TTC549 (cell line): ENCODE measurements around the gene PAQR8.
"Not testable (repeated sequence)": the region's sequence is repeated elsewhere in the genome, so short reads cannot be mapped to it uniquely, and the experiment has no call there.

Source experiments
- FAIRE-seq: peaks from 2 replicates; lab custom pipeline; 2012; peaks lifted over from hg19 to GRCh38; lab: Jason Lieb, UNC

The PAQR8 gene

GRCh38 chr6:52377538-52378221 lies 15.7 kb downstream of the PAQR8 start:
- FAIRE-seq, result no peak

GRCh38 chr6:52381249-52381648 lies 19.3 kb downstream of the PAQR8 start:
- FAIRE-seq, result no peak

- no peak for FAIRE-seq
Observed at GRCh38 chr6:52384145-52384766, 22.3 kb downstream of the PAQR8 start.

GRCh38 chr6:52385074-52385473 lies 23.1 kb downstream of the PAQR8 start:
- no peak for FAIRE-seq

GRCh38 chr6:52388119-52388518 lies 26.2 kb downstream of the PAQR8 start:
- not testable (repeated sequence) for FAIRE-seq

- no peak for FAIRE-seq
Observed at GRCh38 chr6:52388790-52389189, 26.8 kb downstream of the PAQR8 start.

GRCh38 chr6:52389264-52389625 lies 27.3 kb downstream of the PAQR8 start:
- no peak for FAIRE-seq

GRCh38 chr6:52389626-52390360 lies 27.8 kb downstream of the PAQR8 start:
- no peak for FAIRE-seq

- FAIRE-seq, result no peak
Observed at GRCh38 chr6:52390361-52390727, 28.4 kb downstream of the PAQR8 start.

- FAIRE-seq, result no peak
Observed at GRCh38 chr6:52391599-52391998, 29.6 kb downstream of the PAQR8 start.

- no peak for FAIRE-seq
Observed at GRCh38 chr6:52392944-52393343, 31.0 kb downstream of the PAQR8 start.

- FAIRE-seq, result no peak
Observed at GRCh38 chr6:52393780-52394179, 31.8 kb downstream of the PAQR8 start.

- FAIRE-seq, result no peak
Observed at GRCh38 chr6:52394251-52394666, 32.3 kb downstream of the PAQR8 start.

GRCh38 chr6:52395969-52396368 lies 34.0 kb downstream of the PAQR8 start:
- FAIRE-seq, result no peak

GRCh38 chr6:52399511-52400312 lies 37.8 kb downstream of the PAQR8 start:
- no peak for FAIRE-seq

- no peak for FAIRE-seq
Observed at GRCh38 chr6:52400313-52401041, 38.5 kb downstream of the PAQR8 start.

- FAIRE-seq, result no peak
Observed at GRCh38 chr6:52403086-52403485, 41.1 kb downstream of the PAQR8 start.

- no peak for FAIRE-seq
Observed at GRCh38 chr6:52403627-52404026, 41.7 kb downstream of the PAQR8 start.

GRCh38 chr6:52405243-52405642 lies 43.3 kb downstream of the PAQR8 start:
- no peak for FAIRE-seq

GRCh38 chr6:52407467-52407866 lies 45.5 kb downstream of the PAQR8 start:
- FAIRE-seq, result peak; percentile 38

GRCh38 chr6:52409499-52409898 lies 47.5 kb downstream of the PAQR8 start:
- no peak for FAIRE-seq

- FAIRE-seq, result no peak
Observed at GRCh38 chr6:52410979-52411378, 49.0 kb downstream of the PAQR8 start.
